PC-9 (cell line): ENCODE measurements around the gene SHROOM4. TPM values are rescaled to one million over a fixed set of nuclear protein-coding genes. Genes with fewer than 3 reads are reported as not detected.

ENCODE experiments used
- BruUV-seq: library from RNA; stranded (reverse); fragments of 400-500 nt; replicated peaks from 2 replicates; lab custom pipeline; 2021; lab: Mats Ljungman, UMichigan
- CTCF ChIA-PET: fragments of 300-600 bp; sonication (Branson Sonifier 250); formaldehyde crosslinking; loops from one replicate; lab custom pipeline; 2022; ENCODE audit warnings: antibody characterized with exemption; lab: Charles Lee
- POLR2A ChIA-PET: fragments of 300-600 bp; sonication (Branson Sonifier 250); formaldehyde crosslinking; loops from one replicate; lab custom pipeline; 2022; ENCODE audit warnings: antibody characterized with exemption; ENCODE audit not compliant: unreplicated experiment; lab: Charles Lee
- DNase-seq, 2 experiments: peaks; one replicate each; pipeline versions ENCODE4 v3.0.0 to v3.0.0-alpha.2; 2015 to 2022; ENCODE audit warnings: mixed read lengths in 1 of 2
- H2AFZ ChIP-seq: fragments of 200-600 bp; sonication (generic); 2 replicates; pipeline ENCODE4 v1.8.1; 2017; ENCODE audit warnings: antibody characterized with exemption
- H3F3A ChIP-seq: fragments of 200-600 bp; sonication (generic); 2 replicates; pipeline ENCODE4 v1.8.1; 2017; ENCODE audit warnings: antibody characterized with exemption, mild to moderate bottlenecking, low read depth; ENCODE audit not compliant: insufficient read depth
- H3K27ac ChIP-seq: fragments of 200-600 bp; sonication (generic); 2 replicates; pipeline ENCODE4 v1.6.1; 2016; ENCODE audit warnings: mixed run types
- H3K27me3 ChIP-seq: fragments of 200-600 bp; sonication (generic); 2 replicates; pipeline ENCODE4 v1.6.1; 2016; ENCODE audit warnings: low read depth, mixed run types; ENCODE audit not compliant: insufficient read depth
- H3K36me3 ChIP-seq: fragments of 200-600 bp; sonication (generic); 2 replicates; pipeline ENCODE4 v1.6.1; 2016; ENCODE audit warnings: low read depth, mixed run types
- H3K4me1 ChIP-seq: fragments of 200-600 bp; sonication (generic); replicated peaks from 2 replicates; pipeline ENCODE4 v1.6.1; 2016; ENCODE audit warnings: mixed run types; ENCODE audit not compliant: insufficient read depth
- H3K4me2 ChIP-seq: fragments of 200-600 bp; sonication (generic); 2 replicates; pipeline ENCODE4 v1.6.1; 2017; ENCODE audit warnings: mixed run types
- H3K4me3 ChIP-seq: fragments of 200-600 bp; sonication (generic); 2 replicates; pipeline ENCODE4 v1.6.1; 2016; ENCODE audit warnings: mixed run types
- H3K79me2 ChIP-seq: fragments of 200-600 bp; sonication (generic); 2 replicates; pipeline ENCODE4 v1.6.1; 2017; ENCODE audit warnings: low read depth, mixed run types
- H3K9me2 ChIP-seq: fragments of 200-600 bp; sonication (generic); 2 replicates; pipeline ENCODE4 v1.8.1; 2017; ENCODE audit warnings: mild to moderate bottlenecking; ENCODE audit not compliant: insufficient read depth
- H3K9me3 ChIP-seq: fragments of 200-600 bp; sonication (generic); 2 replicates; pipeline ENCODE4 v1.8.1; 2016; ENCODE audit warnings: low read depth; ENCODE audit not compliant: insufficient read depth
- H4K20me1 ChIP-seq: fragments of 200-600 bp; sonication (generic); 2 replicates; pipeline ENCODE4 v1.8.1; 2017; ENCODE audit not compliant: insufficient read depth
- EZH2 ChIP-seq: fragments of 200-600 bp; sonication (generic); IDR thresholded peaks from 2 replicates; pipeline ENCODE4 v1.8.0; 2017; ENCODE audit warnings: antibody characterized with exemption, low read depth
- intact Hi-C: fragments of 100-400 bp; cut with micrococcal nuclease; formaldehyde crosslinking; loops from one replicate; pipeline ENCODE4 v1.10.0; 2022; ENCODE audit not compliant: unreplicated experiment
- total RNA-seq: library from RNA; stranded (reverse); gene quantifications from 2 replicates; pipeline ENCODE4 v1.2.3, GENCODE V29; 2021
- TF ChIP-seq, protein P1 (sequence below): fragments of 200-600 bp; sonication (generic); conservative IDR thresholded peaks from 2 replicates; pipeline ENCODE4 v1.6.1; 2017; ENCODE audit warnings: mixed run types, antibody characterized with exemption, mild to moderate bottlenecking, moderate library complexity

SHROOM4 gene
- total RNA-seq, 1 experiment from 2014 or later: 1.1 TPM

DNA sequence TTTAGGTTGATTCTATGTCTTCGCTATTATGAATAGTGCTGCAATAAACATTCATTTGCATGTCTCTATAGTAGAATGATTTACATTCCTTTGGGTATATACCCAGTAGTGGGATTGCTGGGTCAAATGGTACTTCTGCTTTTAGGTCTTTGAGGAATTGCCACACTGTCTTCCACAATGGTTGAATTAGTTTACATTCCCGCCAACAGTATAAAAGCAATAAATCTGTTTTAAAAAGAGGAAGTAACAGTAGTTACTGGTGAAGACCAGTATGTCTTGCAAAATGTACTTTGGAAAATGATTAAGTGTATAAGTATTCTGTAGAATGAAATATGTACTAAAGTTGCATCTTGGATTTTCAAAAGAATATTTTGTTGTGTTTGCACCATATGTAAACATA is 77.3 kb downstream of the SHROOM4 start:
- intact Hi-C loops: no loop called here
- no peak for DNase-seq
- Histone ChIP-seq H4K20me1 (no peaks in the 10 kb centered on the region), H3K36me3 (no peaks in the 10 kb centered on the region), H3K27ac (no peak overlapping the region), H3K4me2 (no peak overlapping the region), H3K4me3 (no peak overlapping the region), H3K9me2 (no peaks in the 10 kb centered on the region), H3K9me3 (no peaks in the 10 kb centered on the region), H2AFZ (no peak overlapping the region), H3F3A (no peaks in the 10 kb centered on the region), H3K27me3 (no peaks in the 10 kb centered on the region), H3K79me2 (no peaks in the 10 kb centered on the region), H3K4me1 (no peaks in the 10 kb centered on the region)
- TF ChIP-seq, protein P1, sequence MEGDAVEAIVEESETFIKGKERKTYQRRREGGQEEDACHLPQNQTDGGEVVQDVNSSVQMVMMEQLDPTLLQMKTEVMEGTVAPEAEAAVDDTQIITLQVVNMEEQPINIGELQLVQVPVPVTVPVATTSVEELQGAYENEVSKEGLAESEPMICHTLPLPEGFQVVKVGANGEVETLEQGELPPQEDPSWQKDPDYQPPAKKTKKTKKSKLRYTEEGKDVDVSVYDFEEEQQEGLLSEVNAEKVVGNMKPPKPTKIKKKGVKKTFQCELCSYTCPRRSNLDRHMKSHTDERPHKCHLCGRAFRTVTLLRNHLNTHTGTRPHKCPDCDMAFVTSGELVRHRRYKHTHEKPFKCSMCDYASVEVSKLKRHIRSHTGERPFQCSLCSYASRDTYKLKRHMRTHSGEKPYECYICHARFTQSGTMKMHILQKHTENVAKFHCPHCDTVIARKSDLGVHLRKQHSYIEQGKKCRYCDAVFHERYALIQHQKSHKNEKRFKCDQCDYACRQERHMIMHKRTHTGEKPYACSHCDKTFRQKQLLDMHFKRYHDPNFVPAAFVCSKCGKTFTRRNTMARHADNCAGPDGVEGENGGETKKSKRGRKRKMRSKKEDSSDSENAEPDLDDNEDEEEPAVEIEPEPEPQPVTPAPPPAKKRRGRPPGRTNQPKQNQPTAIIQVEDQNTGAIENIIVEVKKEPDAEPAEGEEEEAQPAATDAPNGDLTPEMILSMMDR: no peak
- no peak for TF ChIP-seq EZH2
- ChIA-PET POLR2A (no interaction called here), CTCF (no interaction called here)
- BruUV-seq: no TSS peak

DNA sequence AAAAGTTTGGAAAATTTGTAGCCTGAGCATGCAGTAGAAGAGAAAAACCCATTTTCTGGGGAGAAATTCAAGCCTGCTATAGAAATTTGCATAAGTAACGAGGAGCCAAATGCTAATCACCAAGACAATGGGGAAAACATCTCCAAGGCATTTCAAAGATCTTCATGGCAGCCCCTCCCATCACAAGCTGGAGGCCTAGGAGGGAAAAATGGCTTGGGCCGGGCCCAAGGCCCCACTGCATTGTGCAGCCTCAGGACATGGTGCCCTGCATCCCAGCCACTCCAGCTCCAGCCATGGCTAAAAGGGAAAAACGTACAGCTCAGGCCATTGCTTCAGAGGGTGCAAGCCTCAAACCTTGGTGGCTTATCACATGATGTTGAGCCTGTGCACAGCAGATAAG is 87.7 kb downstream of the SHROOM4 start:
- Histone ChIP-seq H3K9me2 (no peaks in the 10 kb centered on the region), H3K4me1 (peaks cover 4% of the 10 kb centered on the region; the same call in 1 of the 2 replicates), H3K27ac (no peak overlapping the region), H3K27me3 (no peaks in the 10 kb centered on the region), H4K20me1 (no peaks in the 10 kb centered on the region), H2AFZ (no peak overlapping the region), H3F3A (no peaks in the 10 kb centered on the region), H3K36me3 (no peaks in the 10 kb centered on the region), H3K9me3 (no peaks in the 10 kb centered on the region), H3K79me2 (no peaks in the 10 kb centered on the region), H3K4me3 (no peak overlapping the region), H3K4me2 (no peak overlapping the region)
- DNase-seq: no peak
- TF ChIP-seq, protein P1: no peak
- TF ChIP-seq EZH2: no peak
- ChIA-PET POLR2A (no interaction called here), CTCF (no interaction called here)
- intact Hi-C loops: no loop called here
- BruUV-seq: no TSS peak

DNA sequence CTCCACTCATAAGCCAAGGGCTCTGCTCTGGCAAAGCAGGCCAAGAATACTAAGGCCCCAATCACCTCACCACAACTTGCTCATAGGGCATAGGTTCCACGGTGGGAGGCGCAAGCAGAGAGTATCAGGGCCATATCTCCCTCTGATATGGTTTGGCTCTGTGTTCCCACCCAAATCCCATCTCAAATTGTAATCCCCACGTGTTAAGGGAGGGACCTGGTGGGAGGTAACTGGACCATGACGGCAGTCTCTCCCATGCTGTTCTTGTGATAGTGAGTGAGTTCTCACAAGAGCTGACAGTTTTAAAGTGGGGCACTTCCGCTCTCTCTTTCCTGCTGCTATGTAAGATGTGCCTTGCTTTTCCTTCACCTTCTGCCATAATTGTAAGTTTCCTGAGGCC is 88.7 kb downstream of the SHROOM4 start:
- CTCF ChIA-PET: no interaction called here

More for the DNA sequence above, 88.7 kb downstream of the SHROOM4 start:
- no TSS peak for BruUV-seq
- H3K79me2 ChIP-seq: no peaks in the 10 kb centered on the region
- intact Hi-C loops: no loop called here
- no peak overlapping the region for H2AFZ ChIP-seq
- no peaks in the 10 kb centered on the region for H3K9me2 ChIP-seq
- POLR2A ChIA-PET: no interaction called here
- no peaks in the 10 kb centered on the region for H4K20me1 ChIP-seq
- no peak overlapping the region for H3K27ac ChIP-seq
- no peaks in the 10 kb centered on the region for H3F3A ChIP-seq
- no peak overlapping the region for H3K4me3 ChIP-seq
- no peaks in the 10 kb centered on the region for H3K36me3 ChIP-seq
- DNase-seq: no peak
- TF ChIP-seq EZH2: no peak
- TF ChIP-seq, protein P1: no peak
- H3K4me2 ChIP-seq: no peak overlapping the region
- no peaks in the 10 kb centered on the region for H3K9me3 ChIP-seq
- H3K4me1 ChIP-seq: peaks cover 4% of the 10 kb centered on the region; the same call in 1 of the 2 replicates
- H3K27me3 ChIP-seq: no peaks in the 10 kb centered on the region
